Tibial nerve (tissue), 4 donors: ENCODE data around the gene ANKRD11. TPM values are rescaled to one million over a fixed set of nuclear protein-coding genes. Genes with fewer than 3 reads are reported as not detected.

Experiments used
- DNase-seq, 2 donors: peaks; one replicate each; pipeline ENCODE4 v3.0.0-alpha.2; 2019; ENCODE audit warnings: low spot score in 2 of 2
- H3K27ac ChIP-seq, 4 donors: fragments of 200-600 bp; sonication (generic) in 3 of 4; one replicate each; pipeline ENCODE4 v1.5.1; 2017 to 2019; ENCODE audit warnings: mild to moderate bottlenecking in 1 of 4
- H3K27me3 ChIP-seq, 2 donors: fragments of 200-600 bp; sonication (generic) in 1 of 2; one replicate each; pipeline versions ENCODE4 v1.5.1 to v1.6.0; 2017 to 2019
- H3K36me3 ChIP-seq, 3 donors: fragments of 200-600 bp; sonication (generic); one replicate each; pipeline ENCODE4 v1.5.1; 2018 to 2019
- H3K4me1 ChIP-seq, 4 donors: fragments of 200-600 bp; sonication (generic) in 3 of 4; one replicate each; pipeline ENCODE4 v1.5.1; 2017 to 2019
- H3K4me3 ChIP-seq, 4 donors: fragments of 200-600 bp; sonication (generic) in 3 of 4; one replicate each; pipeline ENCODE4 v1.5.1; 2017 to 2019; ENCODE audit warnings: mild to moderate bottlenecking in 1 of 4, moderate library complexity in 1 of 4
- H3K9me3 ChIP-seq, 4 donors: fragments of 200-600 bp; sonication (generic) in 3 of 4; one replicate each; pipeline ENCODE4 v1.5.1; 2017 to 2019
- EP300 ChIP-seq, 2 donors: sonication (generic); formaldehyde crosslinking; IDR thresholded peaks; one replicate each; pipeline ENCODE4 v1.6.1; 2017; ENCODE audit warnings: antibody characterized with exemption in 2 of 2, mild to moderate bottlenecking in 1 of 2
- POLR2A ChIP-seq, 2 donors: fragments of 450-650 bp; IDR thresholded peaks; one replicate each; pipeline ENCODE4 v1.6.1; 2017; ENCODE audit warnings: antibody characterized with exemption in 2 of 2, mild to moderate bottlenecking in 2 of 2, moderate library complexity in 2 of 2
- WGBS, 2 donors: methylation state at CpG; one replicate each; pipeline ENCODE4 v1.1.5; 2018; 5-methylcytosine and 5-hydroxymethylcytosine counted together
- total RNA-seq, 4 donors: library from RNA; depleted of rRNA; stranded (reverse); fragments of >200 nt; gene quantifications; one replicate each; pipeline ENCODE4 v1.1.0, GENCODE V29; 2016
- TF ChIP-seq, protein P1 (sequence below), 5 experiments: fragments of 200-600 bp in 3 of 5; fragments of 450-650 bp in 2 of 5; sonication (generic) in 3 of 5; IDR thresholded peaks; one replicate each; pipeline ENCODE4 v1.5.1; 2016 to 2019; ENCODE audit warnings: antibody characterized with exemption in 5 of 5, mild to moderate bottlenecking in 3 of 5, moderate library complexity in 2 of 5

The ANKRD11 gene
- total RNA-seq, 4 donors from 2014 or later, result 104 to 177 (median 112) TPM

DNA sequence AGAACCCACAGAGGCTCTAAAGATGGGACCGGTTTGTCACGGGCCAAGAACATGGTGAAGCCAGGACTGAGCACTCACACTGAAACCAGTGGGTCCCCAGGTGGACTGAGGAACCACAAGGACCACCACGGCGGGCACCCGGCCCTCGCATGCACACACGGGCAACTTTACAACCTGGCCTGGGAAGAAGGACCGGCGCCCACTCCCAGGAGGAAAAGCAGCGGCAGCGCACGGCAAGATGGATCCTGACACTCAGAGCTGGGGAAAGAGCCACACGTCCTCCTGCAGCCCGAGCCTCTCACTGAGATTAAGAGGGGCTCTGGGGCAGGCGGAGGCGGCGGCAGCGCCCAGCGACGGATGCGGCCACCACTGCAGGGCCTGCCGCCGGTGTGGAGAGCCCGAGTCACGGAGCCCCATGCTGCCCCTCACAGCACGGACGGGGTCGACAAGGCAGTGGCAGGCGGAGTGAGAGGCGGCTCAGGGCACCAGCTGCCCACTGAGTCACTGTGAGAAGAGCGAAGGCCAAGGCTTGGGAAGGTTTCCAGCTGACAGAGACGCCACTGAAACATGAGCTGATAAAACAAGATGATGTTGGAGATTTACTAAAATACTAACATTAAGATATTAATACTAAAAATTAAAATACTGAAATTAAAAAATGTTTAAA, 118.3 kb downstream of the ANKRD11 start:
- DNase-seq, result no peak
- WGBS, 2 donors, result 86 to 91% methylated on average over 31 to 32 of the region's 32 CpGs
- H3K27me3 ChIP-seq, result no peaks in the 10 kb centered on the region

DNA sequence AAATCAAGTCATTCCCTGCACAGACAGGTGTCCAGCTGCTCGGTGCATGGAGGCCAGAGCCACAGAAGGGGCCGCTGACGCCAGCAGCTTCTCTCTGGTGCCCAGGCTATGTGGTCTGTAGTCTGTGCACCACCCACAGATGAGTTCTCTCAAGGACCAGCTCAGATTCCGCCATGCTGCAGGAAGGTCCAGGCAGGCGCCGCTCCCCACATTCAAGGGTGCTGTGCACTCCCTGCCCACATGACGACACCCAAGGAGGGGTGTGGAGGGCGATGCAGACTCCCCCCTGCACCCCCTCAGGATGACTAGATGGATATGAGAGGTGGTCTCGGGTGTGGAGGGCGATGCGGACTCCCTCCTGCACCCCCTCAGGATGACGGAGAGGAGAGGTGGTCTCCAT, 119.0 kb downstream of the ANKRD11 start:
- WGBS, 2 donors, result 89 to 96% methylated on average over 9 to 12 of the region's 12 CpGs
- Histone ChIP-seq H3K27me3 (no peaks in the 10 kb centered on the region), H3K27ac (no peak overlapping the region), H3K4me1 (peaks cover 0 to 77% (median 22%) of the 10 kb centered on the region in 4 donors), H3K36me3 (peaks cover 0 to 26% (median 0%) of the 10 kb centered on the region in 3 donors), H3K4me3 (no peak overlapping the region), H3K9me3 (peaks cover 0 to 8% (median 0%) of the 10 kb centered on the region in 4 donors)
- no peak for TF ChIP-seq POLR2A (IDR thresholded peaks at IDR 0.05)
- no peak for TF ChIP-seq EP300 (IDR thresholded peaks at IDR 0.05)
- TF ChIP-seq, protein P1, sequence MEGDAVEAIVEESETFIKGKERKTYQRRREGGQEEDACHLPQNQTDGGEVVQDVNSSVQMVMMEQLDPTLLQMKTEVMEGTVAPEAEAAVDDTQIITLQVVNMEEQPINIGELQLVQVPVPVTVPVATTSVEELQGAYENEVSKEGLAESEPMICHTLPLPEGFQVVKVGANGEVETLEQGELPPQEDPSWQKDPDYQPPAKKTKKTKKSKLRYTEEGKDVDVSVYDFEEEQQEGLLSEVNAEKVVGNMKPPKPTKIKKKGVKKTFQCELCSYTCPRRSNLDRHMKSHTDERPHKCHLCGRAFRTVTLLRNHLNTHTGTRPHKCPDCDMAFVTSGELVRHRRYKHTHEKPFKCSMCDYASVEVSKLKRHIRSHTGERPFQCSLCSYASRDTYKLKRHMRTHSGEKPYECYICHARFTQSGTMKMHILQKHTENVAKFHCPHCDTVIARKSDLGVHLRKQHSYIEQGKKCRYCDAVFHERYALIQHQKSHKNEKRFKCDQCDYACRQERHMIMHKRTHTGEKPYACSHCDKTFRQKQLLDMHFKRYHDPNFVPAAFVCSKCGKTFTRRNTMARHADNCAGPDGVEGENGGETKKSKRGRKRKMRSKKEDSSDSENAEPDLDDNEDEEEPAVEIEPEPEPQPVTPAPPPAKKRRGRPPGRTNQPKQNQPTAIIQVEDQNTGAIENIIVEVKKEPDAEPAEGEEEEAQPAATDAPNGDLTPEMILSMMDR (IDR thresholded peaks at IDR 0.05), result no peak
- no peak for DNase-seq

More for the DNA sequence above, 118.3 kb downstream of the ANKRD11 start:
- Histone ChIP-seq H3K4me3 (no peak overlapping the region), H3K27ac (no peak overlapping the region), H3K36me3 (peaks cover 0 to 30% (median 0%) of the 10 kb centered on the region in 3 donors), H3K9me3 (peaks cover 0 to 11% (median 0%) of the 10 kb centered on the region in 4 donors), H3K4me1 (peaks cover 0 to 72% (median 22%) of the 10 kb centered on the region in 4 donors)
- TF ChIP-seq EP300 (IDR thresholded peaks at IDR 0.05), result no peak
- TF ChIP-seq, protein P1 (IDR thresholded peaks at IDR 0.05), result no peak
- no peak for TF ChIP-seq POLR2A (IDR thresholded peaks at IDR 0.05)

DNA sequence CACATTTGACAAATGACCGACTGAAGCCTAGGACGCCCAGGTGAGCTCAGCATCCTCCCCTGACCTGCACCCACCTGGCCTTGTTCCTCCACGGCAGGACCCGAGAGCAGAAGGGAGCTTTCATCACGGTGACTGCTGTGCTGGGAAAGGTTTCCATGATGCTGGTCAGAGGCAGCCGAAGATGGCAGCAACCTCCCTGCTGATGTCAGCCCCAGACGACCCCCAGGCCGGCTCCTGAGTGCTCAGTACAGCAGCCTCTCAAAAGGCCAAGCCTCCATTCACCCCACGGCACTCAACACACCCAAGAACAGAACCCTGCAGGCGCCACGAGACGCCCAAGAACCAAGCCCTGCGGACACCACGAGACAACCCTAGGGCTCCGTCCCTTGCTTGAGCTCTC, 119.8 kb downstream of the ANKRD11 start:
- WGBS, 2 donors, result 81 to 83% methylated on average over 15 of the region's 15 CpGs
- TF ChIP-seq POLR2A (IDR thresholded peaks at IDR 0.05), result no peak
- no peak for TF ChIP-seq EP300 (IDR thresholded peaks at IDR 0.05)
- TF ChIP-seq, protein P1 (IDR thresholded peaks at IDR 0.05), result no peak
- Histone ChIP-seq H3K36me3 (peaks cover 0 to 19% (median 0%) of the 10 kb centered on the region in 3 donors), H3K27me3 (no peaks in the 10 kb centered on the region), H3K9me3 (no peaks in the 10 kb centered on the region), H3K4me1 (peaks cover 0 to 82% (median 22%) of the 10 kb centered on the region in 4 donors), H3K4me3 (no peak overlapping the region), H3K27ac (no peak overlapping the region)
- no peak for DNase-seq

DNA sequence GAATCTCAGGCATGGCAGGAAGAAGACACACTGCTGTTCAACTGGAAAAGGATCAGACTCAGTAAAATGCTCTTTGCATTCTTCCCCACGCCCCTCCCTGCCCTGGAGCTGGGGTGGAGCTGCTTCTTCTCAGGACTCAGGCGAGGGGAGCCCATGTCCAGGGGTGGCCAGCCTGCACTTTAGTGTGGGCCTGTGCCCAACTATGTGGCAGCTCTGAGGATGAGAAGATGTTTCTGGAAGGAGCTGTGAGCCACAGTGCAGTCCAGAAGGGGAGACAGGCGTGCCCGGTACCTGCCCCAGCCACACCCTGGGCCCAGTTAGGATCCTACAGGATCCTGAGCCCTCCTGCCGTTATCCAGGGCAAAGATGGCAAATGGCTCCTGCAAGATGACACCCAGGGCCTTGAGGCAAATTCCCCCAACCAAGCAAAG, 120.3 kb downstream of the ANKRD11 start:
- Histone ChIP-seq H3K4me1 (peaks cover 0 to 87% (median 24%) of the 10 kb centered on the region in 4 donors), H3K27me3 (no peaks in the 10 kb centered on the region), H3K27ac (no peak overlapping the region), H3K36me3 (peaks cover 0 to 19% (median 0%) of the 10 kb centered on the region in 3 donors), H3K9me3 (no peaks in the 10 kb centered on the region), H3K4me3 (no peak overlapping the region)
- no peak for DNase-seq
- TF ChIP-seq EP300 (IDR thresholded peaks at IDR 0.05), result no peak
- TF ChIP-seq POLR2A (IDR thresholded peaks at IDR 0.05), result no peak
- TF ChIP-seq, protein P1 (IDR thresholded peaks at IDR 0.05), result no peak
- WGBS, 2 donors, result 54 to 69% methylated on average over 2 to 5 of the region's 5 CpGs

DNA sequence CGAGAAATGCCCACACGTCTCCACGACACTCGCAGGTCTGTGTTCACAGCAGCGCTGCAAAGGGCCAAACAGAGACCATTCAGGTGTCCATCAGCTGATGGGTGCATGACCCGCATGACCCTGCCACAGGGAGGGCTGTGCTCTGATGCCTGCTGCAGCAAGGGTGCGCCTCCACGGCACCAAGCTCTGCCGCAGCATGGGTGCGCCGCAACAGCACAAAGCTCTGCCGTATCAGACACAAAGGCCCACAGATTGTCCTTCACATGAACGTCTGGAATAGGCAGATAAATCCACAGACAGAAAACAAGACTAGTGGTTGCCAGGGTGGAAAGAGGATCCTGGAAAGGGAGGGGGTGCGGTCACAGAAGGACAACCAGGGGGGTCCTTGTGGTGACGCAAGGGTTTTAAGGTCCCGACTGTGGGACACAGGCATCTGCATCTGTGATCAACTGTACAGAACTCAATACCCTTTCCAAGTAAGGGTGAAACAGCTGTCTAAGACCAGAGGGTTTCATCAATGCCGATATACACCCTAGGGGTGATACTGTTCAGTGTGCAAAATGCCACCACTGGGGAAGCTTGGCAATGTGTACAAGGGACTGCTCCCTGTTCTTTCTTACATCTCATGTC, 121.0 kb downstream of the ANKRD11 start:
- Histone ChIP-seq H3K27ac (no peak overlapping the region), H3K4me3 (no peak overlapping the region), H3K27me3 (no peaks in the 10 kb centered on the region), H3K36me3 (peaks cover 0 to 19% (median 0%) of the 10 kb centered on the region in 3 donors), H3K9me3 (no peaks in the 10 kb centered on the region), H3K4me1 (peaks cover 0 to 90% (median 28%) of the 10 kb centered on the region in 4 donors)
- DNase-seq, result no peak
- TF ChIP-seq, protein P1 (IDR thresholded peaks at IDR 0.05), result no peak
- no peak for TF ChIP-seq EP300 (IDR thresholded peaks at IDR 0.05)
- TF ChIP-seq POLR2A (IDR thresholded peaks at IDR 0.05), result no peak
- WGBS, 2 donors, result 77 to 81% methylated on average over 16 to 17 of the region's 17 CpGs
